ENCODE results near the gene SLC16A13. TPM values are rescaled to one million over a fixed set of nuclear protein-coding genes. Genes with fewer than 3 reads are reported as not detected.
"Not testable (repeated sequence)": the region's sequence is repeated elsewhere in the genome, so short reads cannot be mapped to it uniquely, and the experiment has no call there.

The SLC16A13 gene
- total and polyA plus RNA-seq, 7 donors, result 0.17 to 1.5 (median 0.57) TPM

GRCh38 chr17:7046127-7046724 is 10.4 kb downstream of the SLC16A13 start:
- DNase-seq, result no peak
- ATAC-seq, result peak in 3 of 4 donors; percentile 22 to 46 (median 35)
- Histone ChIP-seq H3K4me1 (peaks cover 21% of the 10 kb centered on the region), H3K27me3 (ENCODE audit: insufficient read depth in 3 of 3, low read length in 2 of 3) (peaks cover 0 to 29% (median 10%) of the 10 kb centered on the region in 3 donors), H3K27ac (no peak overlapping the region), H3K4me3 (peak overlapping the region; percentile 57), H3K36me3 (ENCODE audit: insufficient read depth in 1 of 2, low read depth in 1 of 2) (no peaks in the 10 kb centered on the region), H3K9me3 (no peaks in the 10 kb centered on the region)
- WGBS, 3 donors, result 25 to 31% (median 30%) methylated on average over 15 of the region's 15 CpGs
- TF ChIP-seq CTCF (IDR thresholded peaks at IDR 0.05), result no peak
- intact Hi-C loops (cut with DNase I), result loop anchor here in 1 of 2 donors (5.0 kb wide), 1 partner anchor 251 kb away; no protein-coding TSS in a partner anchor

DNA sequence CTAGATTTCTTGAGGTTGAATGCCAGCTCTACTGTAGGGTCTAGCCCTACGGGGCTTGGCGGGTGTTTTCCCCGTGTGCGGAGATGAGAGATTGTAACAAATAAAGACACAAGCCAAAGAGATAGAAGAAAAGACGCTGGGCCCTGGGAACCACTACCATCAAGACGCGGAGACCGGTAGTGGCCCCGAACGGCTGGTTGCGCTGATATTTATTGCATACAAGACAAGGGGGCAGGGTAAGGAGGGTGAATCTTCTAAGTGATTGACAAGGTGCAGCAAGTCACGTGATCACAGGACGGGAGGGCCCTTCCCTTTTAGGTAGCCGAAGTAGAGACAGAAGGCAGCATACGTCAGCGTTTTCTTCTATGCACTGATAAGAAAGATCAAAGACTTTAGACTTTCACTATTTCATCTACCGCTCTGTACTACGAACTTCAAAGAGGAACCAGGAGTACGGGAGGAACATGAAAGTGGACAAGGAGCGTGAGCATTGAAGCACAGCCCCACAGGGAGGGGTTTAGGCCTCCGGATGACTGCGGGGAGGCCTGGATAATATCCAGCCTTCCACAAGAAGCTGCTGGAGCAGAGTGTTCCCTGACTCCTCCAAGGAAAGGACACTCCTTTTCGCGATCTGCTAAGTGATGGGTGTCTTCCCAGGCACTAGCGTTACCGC is 11.0 kb downstream of the SLC16A13 start:
- H3K36me3 ChIP-seq (ENCODE audit: insufficient read depth in 1 of 2, low read depth in 1 of 2); H3K27ac ChIP-seq; DNase-seq; H3K9me3 ChIP-seq: not testable (repeated sequence)
- Histone ChIP-seq H3K4me3 (peak overlapping the region; percentile 57), H3K4me1 (peaks cover 21% of the 10 kb centered on the region), H3K27me3 (ENCODE audit: insufficient read depth in 3 of 3, low read length in 2 of 3) (peaks cover 0 to 24% (median 10%) of the 10 kb centered on the region in 3 donors)
- WGBS, 3 donors, result 26 to 31% (median 29%) methylated on average over 26 of the region's 26 CpGs
- peak in 2 of 4 donors; percentile 34 to 64 for ATAC-seq
- intact Hi-C loops (cut with DNase I), result loop anchor here in 1 of 2 donors (5.0 kb wide), 1 partner anchor 250 kb away; no protein-coding TSS in a partner anchor

DNA sequence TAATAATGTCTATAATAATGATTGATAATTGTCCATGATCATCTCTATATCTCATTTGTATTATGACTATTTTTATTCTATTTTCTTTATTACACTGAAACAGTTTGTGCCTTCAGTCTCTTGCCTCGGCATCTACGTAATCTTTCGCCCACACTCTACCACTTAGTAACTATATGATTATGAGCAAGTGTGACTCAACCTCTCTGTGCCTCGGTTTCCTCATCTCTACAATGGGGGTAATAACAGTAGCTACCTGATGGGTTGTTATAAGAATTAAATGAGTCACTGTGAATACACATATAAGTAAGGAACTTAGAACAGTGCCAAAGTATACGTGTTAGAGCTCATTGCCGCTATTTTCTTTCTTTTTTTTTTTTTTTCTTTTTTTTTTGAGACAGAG is 11.8 kb downstream of the SLC16A13 start:
- no peak for ATAC-seq
- no peak for DNase-seq
- Histone ChIP-seq H3K27ac (no peak overlapping the region), H3K4me1 (peaks cover 20% of the 10 kb centered on the region), H3K27me3 (ENCODE audit: insufficient read depth in 3 of 3, low read length in 2 of 3) (peaks cover 0 to 17% (median 7%) of the 10 kb centered on the region in 3 donors), H3K9me3 (no peaks in the 10 kb centered on the region), H3K4me3 (peak overlapping the region; percentile 57), H3K36me3 (ENCODE audit: insufficient read depth in 1 of 2, low read depth in 1 of 2) (no peaks in the 10 kb centered on the region)
- no peak for TF ChIP-seq CTCF (IDR thresholded peaks at IDR 0.05)
- WGBS, 3 donors, result 88 to 91% (median 89%) methylated on average over 6 of the region's 6 CpGs
- intact Hi-C loops (cut with DNase I), result loop anchor here in 1 of 2 donors (5.0 kb wide), 1 partner anchor 250 kb away; no protein-coding TSS in a partner anchor

- 59 to 64% (median 61%) methylated on average over 6 of the region's 6 CpGs for WGBS, 3 donors
- DNase-seq (no peak), ATAC-seq (no peak)
- intact Hi-C loops (cut with DNase I), result loop anchor here in 1 of 2 donors (5.0 kb wide), 1 partner anchor 248 kb away; no protein-coding TSS in a partner anchor
- Histone ChIP-seq H3K27ac (no peak overlapping the region), H3K4me3 (no peak overlapping the region), H3K4me1 (peaks cover 9% of the 10 kb centered on the region), H3K9me3 (no peaks in the 10 kb centered on the region), H3K36me3 (ENCODE audit: insufficient read depth in 1 of 2, low read depth in 1 of 2) (no peaks in the 10 kb centered on the region), H3K27me3 (ENCODE audit: insufficient read depth in 3 of 3, low read length in 2 of 3) (peaks cover 0 to 4% (median 0%) of the 10 kb centered on the region in 3 donors)
- no peak for TF ChIP-seq CTCF (IDR thresholded peaks at IDR 0.05)
These were observed 13.2 kb downstream of the SLC16A13 start for GRCh38 chr17:7048968-7049367.

- not testable (repeated sequence) for H3K36me3 ChIP-seq (ENCODE audit: insufficient read depth in 1 of 2, low read depth in 1 of 2); H3K4me1 ChIP-seq; H3K9me3 ChIP-seq; ATAC-seq; H3K27me3 ChIP-seq (ENCODE audit: insufficient read depth in 3 of 3, low read length in 2 of 3); DNase-seq; H3K27ac ChIP-seq; H3K4me3 ChIP-seq
- WGBS, 3 donors, result 77 to 81% (median 77%) methylated on average over 9 of the region's 9 CpGs
- intact Hi-C loops (cut with DNase I), result loop anchor here (2.0 to 5.0 kb wide), 2 partner anchors 86 to 127 kb away; partner anchors contain the start of gene ASGR1 (in 1 of the 2)
These were observed 14.8 kb downstream of the SLC16A13 start for GRCh38 chr17:7050583-7050982.

Data from psoas muscle (tissue), 8 donors.